Measurements from ENCODE around the gene NUP210L.

- TF ChIP-seq CTCF (IDR thresholded peaks at IDR 0.05) (no peak), POLR2A (IDR thresholded peaks at IDR 0.05) (no peak), EP300 (IDR thresholded peaks at IDR 0.05) (no peak)
Observed at GRCh38 chr1:154095456-154096060, 59.3 kb downstream of the NUP210L start.

All from tibial nerve (tissue), 4 donors.